Esophagus muscularis mucosa (tissue), 3 donors: ENCODE data around the gene DAAM2.
A peak's percentile ranks its signal among the peaks of the same experiment; 100 is the strongest.

Experiments used
- POLR2A ChIP-seq: fragments of 450-650 bp; IDR thresholded peaks from one replicate; pipeline ENCODE4 v1.6.1; 2017; ENCODE audit warnings: antibody characterized with exemption, moderate library complexity, mild to moderate bottlenecking, low read depth
- TF ChIP-seq, protein P1 (sequence below), 3 experiments: fragments of 200-600 bp in 2 of 3; fragments of 450-650 bp in 1 of 3; sonication (generic) in 2 of 3; IDR thresholded peaks; one replicate each; pipeline ENCODE4 v1.5.1; 2017 to 2019; ENCODE audit warnings: antibody characterized with exemption in 3 of 3, mild to moderate bottlenecking in 2 of 3, moderate library complexity in 1 of 3

DNA sequence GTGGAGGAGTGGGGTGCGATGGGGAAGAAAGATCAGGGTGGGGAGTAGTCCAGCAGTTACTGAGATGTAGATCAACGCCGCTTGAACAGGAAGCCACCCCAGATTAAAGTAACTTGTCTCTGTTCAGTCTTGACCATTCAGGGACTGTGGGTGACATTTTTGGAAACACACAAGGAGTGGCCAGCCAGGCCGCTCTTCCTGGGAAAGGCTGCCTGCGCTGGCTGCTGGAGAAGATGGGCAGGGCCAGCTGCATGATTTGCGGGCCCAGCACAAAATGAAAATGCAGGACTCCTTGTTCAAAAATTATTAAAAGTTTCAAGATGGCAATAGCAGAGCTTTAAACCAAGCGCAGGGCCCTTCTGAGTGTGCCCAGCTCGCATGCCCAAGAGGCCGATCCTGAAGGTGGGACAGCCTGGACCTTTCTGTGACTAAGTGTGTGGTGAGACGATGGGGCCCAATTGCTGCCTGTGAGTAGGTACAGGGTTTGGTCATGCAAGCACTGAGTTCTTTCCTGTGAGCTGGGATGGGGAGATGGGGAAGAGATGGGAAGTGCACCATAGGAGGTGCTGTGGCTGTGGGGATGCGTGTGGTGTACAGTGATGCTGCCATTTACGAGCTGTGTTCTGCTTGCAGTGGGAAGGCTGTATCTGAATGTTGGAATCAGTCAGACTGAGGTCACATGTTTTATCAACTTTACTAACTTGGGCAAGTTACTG, 51.3 kb downstream of the DAAM2 start:
- TF ChIP-seq POLR2A: no peak
- TF ChIP-seq, protein P1, sequence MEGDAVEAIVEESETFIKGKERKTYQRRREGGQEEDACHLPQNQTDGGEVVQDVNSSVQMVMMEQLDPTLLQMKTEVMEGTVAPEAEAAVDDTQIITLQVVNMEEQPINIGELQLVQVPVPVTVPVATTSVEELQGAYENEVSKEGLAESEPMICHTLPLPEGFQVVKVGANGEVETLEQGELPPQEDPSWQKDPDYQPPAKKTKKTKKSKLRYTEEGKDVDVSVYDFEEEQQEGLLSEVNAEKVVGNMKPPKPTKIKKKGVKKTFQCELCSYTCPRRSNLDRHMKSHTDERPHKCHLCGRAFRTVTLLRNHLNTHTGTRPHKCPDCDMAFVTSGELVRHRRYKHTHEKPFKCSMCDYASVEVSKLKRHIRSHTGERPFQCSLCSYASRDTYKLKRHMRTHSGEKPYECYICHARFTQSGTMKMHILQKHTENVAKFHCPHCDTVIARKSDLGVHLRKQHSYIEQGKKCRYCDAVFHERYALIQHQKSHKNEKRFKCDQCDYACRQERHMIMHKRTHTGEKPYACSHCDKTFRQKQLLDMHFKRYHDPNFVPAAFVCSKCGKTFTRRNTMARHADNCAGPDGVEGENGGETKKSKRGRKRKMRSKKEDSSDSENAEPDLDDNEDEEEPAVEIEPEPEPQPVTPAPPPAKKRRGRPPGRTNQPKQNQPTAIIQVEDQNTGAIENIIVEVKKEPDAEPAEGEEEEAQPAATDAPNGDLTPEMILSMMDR (IDR thresholded peaks at IDR 0.05): peak in 1 of 3 experiments; percentile 15
